MCF 10A (cell line): ENCODE measurements around the gene PLEKHG3. TPM values are rescaled to one million over a fixed set of nuclear protein-coding genes. Genes with fewer than 3 reads are reported as not detected.

ENCODE experiments used
- BruUV-seq: library from RNA; stranded (reverse); fragments of 400-500 nt; replicated peaks from 2 replicates; lab custom pipeline; 2021; lab: Mats Ljungman, UMichigan
- CTCF ChIA-PET: fragments of 300-600 bp; sonication (Branson Sonifier 250); formaldehyde crosslinking; extraction: SDS; loops from one replicate; lab custom pipeline; 2021; ENCODE audit warnings: antibody characterized with exemption, inconsistent platforms; lab: Yijun Ruan, JAX
- POLR2A ChIA-PET: fragments of 300-600, 350-650 bp; sonication (Branson Sonifier 250); formaldehyde crosslinking; extraction: SDS; loops from one replicate; lab custom pipeline; 2020; ENCODE audit warnings: antibody characterized with exemption, inconsistent platforms; lab: Yijun Ruan, JAX
- DNase-seq: peaks from one replicate; pipeline ENCODE4 v3.0.0-alpha.2; 2018; ENCODE audit not compliant: unreplicated experiment
- H3K27ac Mint-ChIP-seq: one replicate; pipeline ENCODE4 v1.8.0; 2022; ENCODE audit warnings: mild to moderate bottlenecking, low read depth, mixed read lengths; ENCODE audit not compliant: unreplicated experiment
- H3K27me3 Mint-ChIP-seq: one replicate; pipeline ENCODE4 v1.8.0; 2022; ENCODE audit warnings: mixed read lengths; ENCODE audit not compliant: insufficient read depth, unreplicated experiment
- H3K36me3 Mint-ChIP-seq: one replicate; pipeline ENCODE4 v1.8.0; 2022; ENCODE audit warnings: mild to moderate bottlenecking, moderate library complexity, mixed read lengths; ENCODE audit not compliant: insufficient read depth, unreplicated experiment
- H3K4me1 Mint-ChIP-seq: one replicate; pipeline ENCODE4 v1.8.0; 2022; ENCODE audit warnings: mixed read lengths; ENCODE audit not compliant: insufficient read depth, unreplicated experiment
- H3K4me3 Mint-ChIP-seq: one replicate; pipeline ENCODE4 v1.8.0; 2022; ENCODE audit warnings: mild to moderate bottlenecking, moderate library complexity, mixed read lengths; ENCODE audit not compliant: unreplicated experiment
- H3K9me3 Mint-ChIP-seq: one replicate; pipeline ENCODE4 v1.8.0; 2022; ENCODE audit warnings: mixed read lengths; ENCODE audit not compliant: unreplicated experiment
- intact Hi-C: fragments of 100-400 bp; cut with micrococcal nuclease; formaldehyde crosslinking; loops from 2 replicates; pipeline ENCODE4 v1.14.1; 2022
- total RNA-seq: library from RNA; stranded (reverse); gene quantifications from 2 replicates; pipeline ENCODE4 v1.2.3, GENCODE V29; 2022
- TF ChIP-seq, protein P1 (sequence below): fragments of 200-600 bp; IDR thresholded peaks from one replicate; pipeline ENCODE4 v1.8.0; 2022; ENCODE audit warnings: antibody characterized with exemption, mild to moderate bottlenecking; ENCODE audit not compliant: unreplicated experiment

Gene PLEKHG3
- total RNA-seq, 1 experiment from 2014 or later, result 72.8 TPM

DNA sequence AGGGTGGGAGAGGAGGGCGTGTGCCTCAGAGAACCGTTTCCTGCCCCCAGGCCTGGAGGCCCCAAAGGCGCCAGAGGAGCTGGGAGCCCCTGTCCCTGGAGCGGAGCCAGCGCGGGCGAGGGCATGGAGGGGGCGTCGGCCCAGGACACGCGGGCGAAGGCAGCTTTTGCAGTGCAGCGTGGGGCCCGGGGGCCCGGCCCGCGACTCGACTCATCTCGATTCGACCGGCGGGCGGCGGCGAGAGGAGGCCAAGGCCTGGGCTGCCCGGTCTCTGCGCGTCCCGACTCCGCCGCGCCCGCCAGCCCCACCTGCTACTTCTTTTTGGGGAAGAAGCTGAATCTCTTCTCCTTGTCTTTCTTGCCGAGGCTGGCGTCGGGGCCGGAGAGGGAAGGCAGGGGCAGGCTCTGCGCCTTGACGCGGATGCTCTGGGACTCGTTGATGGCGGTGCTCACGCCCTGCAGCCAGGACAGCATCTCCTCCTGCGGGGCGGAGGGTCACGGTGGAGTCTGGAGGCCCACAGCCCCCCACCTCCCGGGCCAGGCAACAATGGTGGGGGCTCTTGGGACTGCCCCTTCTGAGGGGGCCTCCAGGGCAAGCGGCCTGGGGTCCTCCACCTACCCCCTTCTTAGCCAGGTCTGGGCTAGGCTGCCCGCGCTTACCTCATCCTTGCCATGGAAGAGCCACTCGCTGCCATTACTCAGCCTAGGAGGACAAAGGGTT is 44.9 kb downstream of the PLEKHG3 start:
- no TSS peak for BruUV-seq
- CTCF ChIA-PET, result interaction anchor here (1.1 to 2.2 kb wide), 2 partner anchors 77 to 143 kb away, joined by 3 to 7 read pairs; no protein-coding TSS in a partner anchor
- TF ChIP-seq, protein P1, sequence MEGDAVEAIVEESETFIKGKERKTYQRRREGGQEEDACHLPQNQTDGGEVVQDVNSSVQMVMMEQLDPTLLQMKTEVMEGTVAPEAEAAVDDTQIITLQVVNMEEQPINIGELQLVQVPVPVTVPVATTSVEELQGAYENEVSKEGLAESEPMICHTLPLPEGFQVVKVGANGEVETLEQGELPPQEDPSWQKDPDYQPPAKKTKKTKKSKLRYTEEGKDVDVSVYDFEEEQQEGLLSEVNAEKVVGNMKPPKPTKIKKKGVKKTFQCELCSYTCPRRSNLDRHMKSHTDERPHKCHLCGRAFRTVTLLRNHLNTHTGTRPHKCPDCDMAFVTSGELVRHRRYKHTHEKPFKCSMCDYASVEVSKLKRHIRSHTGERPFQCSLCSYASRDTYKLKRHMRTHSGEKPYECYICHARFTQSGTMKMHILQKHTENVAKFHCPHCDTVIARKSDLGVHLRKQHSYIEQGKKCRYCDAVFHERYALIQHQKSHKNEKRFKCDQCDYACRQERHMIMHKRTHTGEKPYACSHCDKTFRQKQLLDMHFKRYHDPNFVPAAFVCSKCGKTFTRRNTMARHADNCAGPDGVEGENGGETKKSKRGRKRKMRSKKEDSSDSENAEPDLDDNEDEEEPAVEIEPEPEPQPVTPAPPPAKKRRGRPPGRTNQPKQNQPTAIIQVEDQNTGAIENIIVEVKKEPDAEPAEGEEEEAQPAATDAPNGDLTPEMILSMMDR, result no peak
- peaks cover 58% of the 10 kb centered on the region for H3K36me3 Mint-ChIP-seq
- DNase-seq, result no peak
- POLR2A ChIA-PET, result interaction anchor here (0.5 to 1.8 kb wide), 4 partner anchors 10 to 154 kb away, joined by 3 to 7 read pairs (median 4); no protein-coding TSS in a partner anchor
- no peaks in the 10 kb centered on the region for H3K27me3 Mint-ChIP-seq
- peak overlapping the region; percentile 23 for H3K27ac Mint-ChIP-seq
- intact Hi-C loops, result no loop called here
- no peak overlapping the region for H3K4me3 Mint-ChIP-seq
- no peaks in the 10 kb centered on the region for H3K9me3 Mint-ChIP-seq
- H3K4me1 Mint-ChIP-seq, result no peaks in the 10 kb centered on the region

DNA sequence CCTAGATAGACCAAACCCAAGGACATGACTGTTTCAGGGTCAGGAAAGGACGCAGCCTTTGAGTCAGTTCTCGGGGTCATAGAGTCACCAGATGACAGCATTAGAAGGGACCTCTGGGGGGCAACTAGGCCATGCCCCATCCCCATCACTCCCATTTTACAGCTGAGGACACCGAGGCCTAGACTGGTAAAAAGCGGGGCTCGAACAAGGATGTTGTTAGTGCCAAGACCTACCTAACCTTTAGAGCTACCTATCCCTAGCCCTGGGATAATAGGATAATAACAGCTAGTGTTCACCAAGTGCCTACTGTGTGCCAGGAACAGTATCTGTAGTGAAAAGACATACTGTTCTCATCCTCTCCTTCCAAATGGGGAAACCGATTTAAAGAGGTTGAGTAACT is 48.7 kb downstream of the PLEKHG3 start:
- intact Hi-C loops, result no loop called here
- POLR2A ChIA-PET, result interaction anchor here (0.7 to 1.3 kb wide), 3 partner anchors 26 to 89 kb away, joined by 3 read pairs; no protein-coding TSS in a partner anchor
- CTCF ChIA-PET, result interaction anchor here (0.9 to 1.4 kb wide), 2 partner anchors 35 to 81 kb away, joined by 3 read pairs; no protein-coding TSS in a partner anchor

DNA sequence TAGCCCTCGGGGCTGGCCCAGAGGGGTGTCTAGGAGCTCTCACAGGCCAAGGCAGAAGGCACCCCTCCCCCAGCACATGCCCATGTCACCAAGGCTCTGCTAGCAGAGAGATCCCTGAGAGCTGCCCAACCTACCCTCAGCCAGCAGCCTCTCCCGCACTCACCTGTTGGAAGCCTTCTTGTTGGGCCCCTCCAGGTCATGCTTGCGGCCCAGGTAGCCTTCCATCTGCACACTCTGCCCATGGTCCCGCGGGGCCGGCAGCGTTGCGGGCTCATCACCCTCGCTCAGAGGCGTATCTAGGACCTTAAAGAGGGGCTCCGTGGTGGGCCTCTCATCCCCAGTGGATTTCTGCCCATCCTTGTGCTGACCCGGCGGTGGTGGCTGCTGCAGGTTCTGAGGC is 49.1 kb downstream of the PLEKHG3 start:
- ChIA-PET POLR2A (interaction anchor here (0.7 to 1.3 kb wide), 3 partner anchors 27 to 89 kb away, joined by 3 read pairs; no protein-coding TSS in a partner anchor), CTCF (interaction anchor here (1.4 kb wide), 1 partner anchor 82 kb away, joined by 3 read pairs; no protein-coding TSS in a partner anchor)
- Mint-ChIP-seq H3K4me3 (no peak overlapping the region), H3K27me3 (no peaks in the 10 kb centered on the region), H3K27ac (no peak overlapping the region), H3K9me3 (no peaks in the 10 kb centered on the region), H3K4me1 (peaks cover 35% of the 10 kb centered on the region), H3K36me3 (peaks cover 27% of the 10 kb centered on the region)
- BruUV-seq, result no TSS peak
- no peak for DNase-seq
- intact Hi-C loops, result no loop called here
- TF ChIP-seq, protein P1, result no peak

More for the DNA sequence above, 48.7 kb downstream of the PLEKHG3 start:
- Mint-ChIP-seq H3K27ac (no peak overlapping the region), H3K4me3 (no peak overlapping the region), H3K4me1 (peaks cover 30% of the 10 kb centered on the region), H3K27me3 (no peaks in the 10 kb centered on the region), H3K9me3 (no peaks in the 10 kb centered on the region), H3K36me3 (peaks cover 31% of the 10 kb centered on the region)
- BruUV-seq, result no TSS peak
- DNase-seq, result no peak
- TF ChIP-seq, protein P1, result no peak

DNA sequence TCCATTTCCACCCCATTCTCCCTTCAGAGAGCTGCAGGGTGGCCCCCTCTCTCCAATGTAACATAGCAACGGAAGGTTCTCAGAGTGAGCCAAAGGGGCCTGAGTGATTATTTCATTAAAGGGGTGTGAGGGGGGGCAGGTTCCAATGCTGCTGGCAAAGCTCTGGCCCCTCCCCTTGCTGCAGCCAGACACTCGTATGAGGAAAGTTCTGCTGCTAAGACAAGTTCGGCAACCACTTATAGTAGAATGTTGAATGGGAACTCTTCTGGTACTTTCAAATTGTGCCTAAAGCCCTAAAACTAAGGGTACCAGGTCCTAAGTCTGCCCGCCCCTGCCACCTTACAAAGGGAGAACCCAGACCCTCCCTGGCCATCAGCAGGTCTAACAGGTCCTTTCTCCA is 49.8 kb downstream of the PLEKHG3 start:
- Mint-ChIP-seq H3K9me3 (no peaks in the 10 kb centered on the region), H3K27ac (no peak overlapping the region)

More for the DNA sequence above, 49.8 kb downstream of the PLEKHG3 start:
- ChIA-PET CTCF (no interaction called here), POLR2A (interaction anchor here (3.2 kb wide), 1 partner anchor 28 kb away, joined by 19 read pairs; no protein-coding TSS in a partner anchor)
- Mint-ChIP-seq H3K27me3 (no peaks in the 10 kb centered on the region), H3K4me3 (no peak overlapping the region), H3K4me1 (peaks cover 41% of the 10 kb centered on the region), H3K36me3 (peaks cover 23% of the 10 kb centered on the region)
- no peak for DNase-seq
- TF ChIP-seq, protein P1, result no peak
- BruUV-seq, result no TSS peak
- intact Hi-C loops, result no loop called here
